ENCODE results near the gene BCKDK.

BCKDK gene

GRCh38 chr16:31071861-31072260 lies 36.3 kb upstream of the BCKDK start:
- peak overlapping the region; percentile 99 for H3K9ac ChIP-seq (ENCODE audit: insufficient read length)
- H3K4me3 ChIP-seq: peak overlapping the region; percentile 96
- H3K36me3 ChIP-seq (ENCODE audit: insufficient read depth, low read length): peaks cover 8% of the 10 kb centered on the region; the same call in 1 of the 2 replicates
- no peak for DNase-seq (ENCODE audit: low read depth, low spot score)
- peak overlapping the region; percentile 92 for H3K27ac ChIP-seq
- no peaks in the 10 kb centered on the region for H3K9me3 ChIP-seq (ENCODE audit: low read depth, low read length)
- TF ChIP-seq EZH2 (IDR thresholded peaks at IDR 0.05) (no peak), FOXP2 (optimal IDR thresholded peaks at IDR 0.05; ENCODE audit: control extremely low read depth, extremely low read length, insufficient read depth) (no peak), POLR2AphosphoS5 (IDR thresholded peaks at IDR 0.05; ENCODE audit: borderline replicate concordance, low read depth, low read length) (no peak)

- H3K4me3 ChIP-seq: peak overlapping the region; percentile 96
- DNase-seq (ENCODE audit: low read depth, low spot score): no peak
- H3K27ac ChIP-seq: peak overlapping the region; percentile 92
- H3K9ac ChIP-seq (ENCODE audit: insufficient read length): peak overlapping the region; percentile 99
- H3K9me3 ChIP-seq (ENCODE audit: low read depth, low read length): no peaks in the 10 kb centered on the region
- H3K36me3 ChIP-seq (ENCODE audit: insufficient read depth, low read length): peaks cover 16% of the 10 kb centered on the region; the same call in 1 of the 2 replicates
- TF ChIP-seq FOXP2 (optimal IDR thresholded peaks at IDR 0.05; ENCODE audit: control extremely low read depth, extremely low read length, insufficient read depth) (no peak), POLR2AphosphoS5 (IDR thresholded peaks at IDR 0.05; ENCODE audit: borderline replicate concordance, low read depth, low read length) (no peak), EZH2 (IDR thresholded peaks at IDR 0.05) (no peak)
Observed at GRCh38 chr16:31072540-31073141, 35.5 kb upstream of the BCKDK start.

GRCh38 chr16:31073142-31073969 lies 34.8 kb upstream of the BCKDK start:
- Histone ChIP-seq H3K9me3 (ENCODE audit: low read depth, low read length) (no peaks in the 10 kb centered on the region), H3K4me3 (peak overlapping the region; percentile 96), H3K27ac (peak overlapping the region; percentile 92), H3K9ac (ENCODE audit: insufficient read length) (peak overlapping the region; percentile 99), H3K36me3 (ENCODE audit: insufficient read depth, low read length) (peaks cover 22% of the 10 kb centered on the region; the same call in 1 of the 2 replicates)
- TF ChIP-seq FOXP2 (optimal IDR thresholded peaks at IDR 0.05; ENCODE audit: control extremely low read depth, extremely low read length, insufficient read depth): no peak
- no peak; the same call in 1 of the 2 replicates for TF ChIP-seq POLR2AphosphoS5 (IDR thresholded peaks at IDR 0.05; ENCODE audit: borderline replicate concordance, low read depth, low read length)
- no peak for TF ChIP-seq EZH2 (IDR thresholded peaks at IDR 0.05)
- peak; percentile 72 for DNase-seq (ENCODE audit: low read depth, low spot score)

- Histone ChIP-seq H3K36me3 (ENCODE audit: insufficient read depth, low read length) (peaks cover 30% of the 10 kb centered on the region; the same call in 1 of the 2 replicates), H3K9ac (ENCODE audit: insufficient read length) (peak within 1 kb of the TSS; percentile 99), H3K4me3 (peak within 1 kb of the TSS; percentile 96), H3K9me3 (ENCODE audit: low read depth, low read length) (no peaks in the 10 kb centered on the region), H3K27ac (peak within 1 kb of the TSS; percentile 92)
- TF ChIP-seq FOXP2 (optimal IDR thresholded peaks at IDR 0.05; ENCODE audit: control extremely low read depth, extremely low read length, insufficient read depth): no peak
- TF ChIP-seq EZH2 (IDR thresholded peaks at IDR 0.05): no peak
- peak; percentile 91 for TF ChIP-seq POLR2AphosphoS5 (IDR thresholded peaks at IDR 0.05; ENCODE audit: borderline replicate concordance, low read depth, low read length)
- peak; percentile 99 for DNase-seq (ENCODE audit: low read depth, low spot score)
Observed at GRCh38 chr16:31073970-31074813, 34.0 kb upstream of the BCKDK start, which contains the start of the genes ZNF646 and ZNF668. ZNF646 (plus strand) TSS chr16:31074422; CDS start chr16:31076325, 1,903 bp downstream. ZNF668 (minus strand) TSS chr16:31074240; CDS start chr16:31064459, 9,781 bp downstream.

GRCh38 chr16:31074814-31075183 lies 33.4 kb upstream of the BCKDK start:
- Histone ChIP-seq H3K9me3 (ENCODE audit: low read depth, low read length) (no peaks in the 10 kb centered on the region), H3K27ac (peak overlapping the region; percentile 86), H3K4me3 (peak overlapping the region; percentile 96), H3K9ac (ENCODE audit: insufficient read length) (peak overlapping the region; percentile 89), H3K36me3 (ENCODE audit: insufficient read depth, low read length) (peaks cover 33% of the 10 kb centered on the region; the same call in 1 of the 2 replicates)
- no peak for DNase-seq (ENCODE audit: low read depth, low spot score)
- no peak for TF ChIP-seq POLR2AphosphoS5 (IDR thresholded peaks at IDR 0.05; ENCODE audit: borderline replicate concordance, low read depth, low read length)
- no peak for TF ChIP-seq FOXP2 (optimal IDR thresholded peaks at IDR 0.05; ENCODE audit: control extremely low read depth, extremely low read length, insufficient read depth)
- no peak for TF ChIP-seq EZH2 (IDR thresholded peaks at IDR 0.05)

GRCh38 chr16:31076319-31076718 lies 31.9 kb upstream of the BCKDK start:
- Histone ChIP-seq H3K9me3 (ENCODE audit: low read depth, low read length) (no peaks in the 10 kb centered on the region), H3K27ac (no peak overlapping the region), H3K4me3 (no peak overlapping the region), H3K9ac (ENCODE audit: insufficient read length) (no peak overlapping the region), H3K36me3 (ENCODE audit: insufficient read depth, low read length) (peaks cover 46% of the 10 kb centered on the region; the same call in 1 of the 2 replicates)
- no peak for TF ChIP-seq EZH2 (IDR thresholded peaks at IDR 0.05)
- no peak for TF ChIP-seq POLR2AphosphoS5 (IDR thresholded peaks at IDR 0.05; ENCODE audit: borderline replicate concordance, low read depth, low read length)
- no peak for TF ChIP-seq FOXP2 (optimal IDR thresholded peaks at IDR 0.05; ENCODE audit: control extremely low read depth, extremely low read length, insufficient read depth)
- no peak for DNase-seq (ENCODE audit: low read depth, low spot score)

GRCh38 chr16:31077024-31077423 lies 31.2 kb upstream of the BCKDK start:
- DNase-seq (ENCODE audit: low read depth, low spot score): no peak
- Histone ChIP-seq H3K4me3 (no peak overlapping the region), H3K36me3 (ENCODE audit: insufficient read depth, low read length) (peaks cover 46% of the 10 kb centered on the region; the same call in 1 of the 2 replicates), H3K9me3 (ENCODE audit: low read depth, low read length) (no peaks in the 10 kb centered on the region), H3K27ac (no peak overlapping the region), H3K9ac (ENCODE audit: insufficient read length) (no peak overlapping the region)
- no peak for TF ChIP-seq FOXP2 (optimal IDR thresholded peaks at IDR 0.05; ENCODE audit: control extremely low read depth, extremely low read length, insufficient read depth)
- no peak for TF ChIP-seq POLR2AphosphoS5 (IDR thresholded peaks at IDR 0.05; ENCODE audit: borderline replicate concordance, low read depth, low read length)
- no peak for TF ChIP-seq EZH2 (IDR thresholded peaks at IDR 0.05)
